Aorta (tissue), 5 donors: ENCODE results near the gene MACROD2. TPM values are rescaled to one million over a fixed set of nuclear protein-coding genes. Genes with fewer than 3 reads are reported as not detected.

ENCODE experiments used
- ATAC-seq: fragments of 200-7000 bp; cut with Tn5 transposase; one replicate; pipeline ENCODE4 v1.9.1; 2022; ENCODE audit warnings: moderate library complexity; ENCODE audit not compliant: low FRiP score
- DNase-seq, 2 donors: peaks; one replicate each; pipeline ENCODE4 v3.0.0-alpha.2; 2020
- H3K27ac ChIP-seq, 2 donors: one replicate each; pipeline ENCODE4 v1.5.1; 2013; ENCODE audit warnings: low read length in 2 of 2, mild to moderate bottlenecking in 2 of 2, moderate library complexity in 2 of 2, control low read depth in 1 of 2, inconsistent platforms in 1 of 2, low read depth in 1 of 2
- H3K27me3 ChIP-seq, 2 donors: one replicate each; pipeline ENCODE4 v1.6.1; 2013; ENCODE audit warnings: control low read depth in 1 of 2, low read length in 1 of 2, mild to moderate bottlenecking in 1 of 2, moderate library complexity in 1 of 2; ENCODE audit not compliant: insufficient read depth in 2 of 2, control insufficient read depth in 1 of 2
- H3K36me3 ChIP-seq, 2 donors: one replicate each; pipeline ENCODE4 v1.6.1; 2013; ENCODE audit warnings: control low read depth in 1 of 2, low read length in 1 of 2, mild to moderate bottlenecking in 1 of 2; ENCODE audit not compliant: insufficient read depth in 2 of 2, control insufficient read depth in 1 of 2
- H3K4me1 ChIP-seq, 2 donors: one replicate each; pipeline ENCODE4 v1.6.1; 2013; ENCODE audit warnings: low read length in 2 of 2, control low read depth in 1 of 2, mild to moderate bottlenecking in 1 of 2, moderate library complexity in 1 of 2; ENCODE audit not compliant: insufficient read depth in 2 of 2, control insufficient read depth in 1 of 2
- H3K4me3 ChIP-seq, 2 donors: one replicate each; pipeline ENCODE4 v1.5.1; 2013; ENCODE audit warnings: low read length in 2 of 2, control low read depth in 1 of 2, mild to moderate bottlenecking in 1 of 2
- H3K9me3 ChIP-seq: one replicate; pipeline ENCODE4 v1.6.1; 2013; ENCODE audit warnings: mild to moderate bottlenecking, low read length; ENCODE audit not compliant: control insufficient read depth
- WGBS, 2 donors: extraction: QIAGEN DNeasy Blood & Tissue Kit; methylation state at CpG; one replicate each; pipeline ENCODE4 v1.1.7; 2013; 5-methylcytosine and 5-hydroxymethylcytosine counted together
- intact Hi-C, 2 donors: fragments of 100-400 bp; cut with DNase I; formaldehyde crosslinking; loops; one replicate each; pipeline versions ENCODE4 v1.14.2 to v1.15.0; 2022
- polyA plus RNA-seq, 2 donors: library from polyadenylated mRNA; stranded (reverse); fragments of 200-250 nt; gene quantifications; one replicate each; pipeline ENCODE4 v1.2.3, GENCODE V29; 2013
- total RNA-seq, 2 donors: library from RNA; stranded (reverse); fragmentation: NEBNext Ultra II Directional; extraction: Animal tissue kit (Norgen Biotek cat#: 25700); gene quantifications; one replicate each; pipeline ENCODE4 v1.2.1, GENCODE V29; 2021
- donor health status: healthy with polysubstance abuse.
- donor health status: Bipolar disorder and iron deficiency.
- donor health status: DM: no; HTN: no; CAD: no.
- donor health status: DM: no; HTN: no; CAD: no.
- donor health status: DM: yes; HTN: yes; CAD: no.

Gene MACROD2
- total and polyA plus RNA-seq, 4 donors = 0.90 to 11.2 (median 4.8) TPM

GRCh38 chr20:14360416-14360815 lies 365.1 kb downstream of the MACROD2 start:
- H3K27me3 ChIP-seq = no peaks in the 10 kb centered on the region
- ATAC-seq (no peak), DNase-seq (no peak)
- H3K27ac ChIP-seq = no peak overlapping the region
- no peaks in the 10 kb centered on the region for H3K36me3 ChIP-seq
- no peak overlapping the region for H3K4me3 ChIP-seq
- H3K4me1 ChIP-seq = no peaks in the 10 kb centered on the region
- intact Hi-C loops = no loop called here
- peaks cover 2% of the 10 kb centered on the region for H3K9me3 ChIP-seq

- Histone ChIP-seq H3K27me3 (no peaks in the 10 kb centered on the region), H3K9me3 (peaks cover 2% of the 10 kb centered on the region), H3K4me1 (no peaks in the 10 kb centered on the region), H3K4me3 (no peak overlapping the region), H3K27ac (no peak overlapping the region), H3K36me3 (no peaks in the 10 kb centered on the region)
- 92 to 93% methylated on average over 3 of the region's 3 CpGs for WGBS, 2 donors
- no peak for DNase-seq
- no peak for ATAC-seq
- intact Hi-C loops = no loop called here
Observed at GRCh38 chr20:14361509-14362345, 366.4 kb downstream of the MACROD2 start.

- H3K27ac ChIP-seq = no peak overlapping the region
- no peaks in the 10 kb centered on the region for H3K36me3 ChIP-seq
- DNase-seq = no peak
- H3K4me3 ChIP-seq = no peak overlapping the region
- no peaks in the 10 kb centered on the region for H3K9me3 ChIP-seq
- no peaks in the 10 kb centered on the region for H3K27me3 ChIP-seq
- no peak for ATAC-seq
- intact Hi-C loops = no loop called here
- 47 to 50% methylated on average over 3 of the region's 3 CpGs for WGBS, 2 donors
- H3K4me1 ChIP-seq = no peaks in the 10 kb centered on the region
Observed at GRCh38 chr20:14374196-14374595, 378.9 kb downstream of the MACROD2 start.

- Histone ChIP-seq H3K4me3 (no peak overlapping the region), H3K27ac (no peak overlapping the region), H3K4me1 (no peaks in the 10 kb centered on the region), H3K27me3 (no peaks in the 10 kb centered on the region), H3K9me3 (no peaks in the 10 kb centered on the region), H3K36me3 (no peaks in the 10 kb centered on the region)
- DNase-seq = no peak
- no peak for ATAC-seq
- WGBS, 2 donors = 40 to 50% methylated on average over 4 of the region's 4 CpGs
- intact Hi-C loops = no loop called here
Observed at GRCh38 chr20:14375416-14375985, 380.2 kb downstream of the MACROD2 start.

- Histone ChIP-seq H3K27me3 (no peaks in the 10 kb centered on the region), H3K27ac (no peak overlapping the region), H3K4me1 (no peaks in the 10 kb centered on the region), H3K4me3 (no peak overlapping the region), H3K36me3 (no peaks in the 10 kb centered on the region), H3K9me3 (no peaks in the 10 kb centered on the region)
- no peak for DNase-seq
- ATAC-seq = no peak
- intact Hi-C loops = no loop called here
Observed at GRCh38 chr20:14378326-14378725, 383.0 kb downstream of the MACROD2 start.

GRCh38 chr20:14383335-14383734 lies 388.0 kb downstream of the MACROD2 start:
- no peaks in the 10 kb centered on the region for H3K27me3 ChIP-seq
- no peak for DNase-seq
- no peaks in the 10 kb centered on the region for H3K36me3 ChIP-seq
- intact Hi-C loops = no loop called here
- peaks cover 5% of the 10 kb centered on the region for H3K9me3 ChIP-seq
- ATAC-seq = no peak
- WGBS, 2 donors = 49 to 52% methylated on average over 5 of the region's 5 CpGs
- no peak overlapping the region for H3K27ac ChIP-seq
- no peak overlapping the region for H3K4me3 ChIP-seq
- no peaks in the 10 kb centered on the region for H3K4me1 ChIP-seq

- Histone ChIP-seq H3K27ac (no peak overlapping the region), H3K4me1 (no peaks in the 10 kb centered on the region), H3K27me3 (no peaks in the 10 kb centered on the region), H3K4me3 (no peak overlapping the region), H3K9me3 (peaks cover 5% of the 10 kb centered on the region), H3K36me3 (no peaks in the 10 kb centered on the region)
- DNase-seq = no peak
- 2 to 7% methylated on average over 1 of the region's 1 CpG for WGBS, 2 donors
- intact Hi-C loops = no loop called here
- ATAC-seq = no peak
Observed at GRCh38 chr20:14384416-14385175, 389.3 kb downstream of the MACROD2 start.

GRCh38 chr20:14385176-14385740 lies 389.9 kb downstream of the MACROD2 start:
- Histone ChIP-seq H3K9me3 (peaks cover 5% of the 10 kb centered on the region), H3K4me1 (no peaks in the 10 kb centered on the region), H3K4me3 (no peak overlapping the region), H3K27ac (no peak overlapping the region), H3K36me3 (no peaks in the 10 kb centered on the region), H3K27me3 (no peaks in the 10 kb centered on the region)
- no peak for ATAC-seq
- intact Hi-C loops = no loop called here
- no peak for DNase-seq
- WGBS, 2 donors = 68 to 69% methylated on average over 2 of the region's 2 CpGs
